Fibroblast of villous mesenchyme (primary cell): ENCODE results near the gene TBK1. TPM values are rescaled to one million over a fixed set of nuclear protein-coding genes. Genes with fewer than 3 reads are reported as not detected.

Source experiments
- DNase-seq: peaks from one replicate; pipeline ENCODE4 v3.0.0-alpha.2; 2010; ENCODE audit warnings: low read depth
- H3K4me3 ChIP-seq: 2 replicates; pipeline ENCODE4 v1.5.1; 2011; ENCODE audit warnings: low read depth, mild to moderate bottlenecking, low read length
- CTCF ChIP-seq: IDR thresholded peaks from 2 replicates; pipeline ENCODE4 v1.5.1; 2012; ENCODE audit warnings: low read depth, mild to moderate bottlenecking, low read length; ENCODE audit not compliant: insufficient read depth
- total RNA-seq: library from RNA; depleted of rRNA; stranded (reverse); fragments of >200 nt; gene quantifications from 2 replicates; pipeline ENCODE4 v1.2.3, GENCODE V29; 2012

The TBK1 gene
- total RNA-seq, 1 donor, result 47.5 TPM

DNA sequence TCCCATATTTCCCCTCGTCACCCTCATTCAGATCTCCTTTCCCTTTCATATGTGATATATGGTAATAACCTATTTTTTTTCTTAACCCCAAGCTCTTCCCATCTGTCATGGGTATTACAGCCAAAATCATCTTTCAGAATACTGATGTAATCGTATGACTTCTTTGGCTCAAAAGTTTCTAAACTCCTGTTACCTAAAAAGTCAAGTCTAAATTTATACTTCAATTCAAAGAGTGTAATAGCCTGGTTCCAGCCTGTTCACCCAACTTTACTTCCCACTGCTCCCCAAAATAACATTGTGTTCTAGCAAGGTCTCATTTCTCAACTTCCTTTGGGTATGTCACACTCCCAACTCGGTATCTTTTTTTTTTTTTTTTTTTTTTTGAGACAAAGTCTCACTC is 48.5 kb downstream of the TBK1 start:
- DNase-seq, result no peak
- TF ChIP-seq CTCF, result no peak
- no peak overlapping the region for H3K4me3 ChIP-seq

- no peak for DNase-seq
- no peak overlapping the region for H3K4me3 ChIP-seq
- no peak for TF ChIP-seq CTCF
Measured at GRCh38 chr12:64501486-64501885, 49.6 kb downstream of the TBK1 start.

DNA sequence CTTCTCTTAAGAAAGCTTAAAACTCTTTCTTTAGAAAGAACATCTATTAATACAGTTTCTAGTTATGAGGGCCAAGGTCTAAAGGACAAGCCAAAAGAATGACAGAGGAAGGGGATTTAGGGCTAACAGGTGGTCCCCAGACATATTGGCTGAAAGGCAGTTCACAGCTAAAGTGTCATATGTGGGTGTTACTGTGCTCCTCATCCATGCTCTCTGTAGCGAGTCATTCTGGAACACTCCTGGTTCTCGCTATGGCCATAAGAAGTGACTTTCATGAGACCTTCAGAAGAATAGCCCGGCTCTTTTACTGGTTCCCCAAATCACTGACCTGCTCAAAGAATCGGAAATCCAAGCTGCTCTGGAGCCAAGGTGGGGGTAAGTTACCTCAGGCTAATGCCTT is 55.0 kb downstream of the TBK1 start:
- H3K4me3 ChIP-seq, result no peak overlapping the region
- no peak for TF ChIP-seq CTCF
- no peak for DNase-seq

DNA sequence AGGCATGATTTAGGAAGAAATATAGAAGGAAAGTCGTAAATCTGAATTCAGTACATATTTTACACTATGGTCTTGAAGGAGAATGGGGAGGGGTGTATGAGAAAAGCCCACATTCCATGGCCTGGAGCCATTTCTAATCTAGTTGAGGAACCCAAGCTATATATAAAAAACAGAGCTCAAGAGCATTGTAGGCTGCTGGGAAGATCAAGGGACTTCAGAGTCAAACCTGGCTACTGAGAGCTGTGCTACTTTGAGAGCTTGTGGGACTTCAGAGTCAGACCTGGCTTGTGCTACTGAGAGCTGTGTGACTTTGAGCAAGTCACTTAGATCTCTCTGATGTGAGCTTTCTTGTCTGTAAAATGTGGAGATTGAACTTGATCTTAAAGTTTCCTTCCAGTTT is 58.7 kb downstream of the TBK1 start:
- DNase-seq, result no peak
- no peak for TF ChIP-seq CTCF
- no peak overlapping the region for H3K4me3 ChIP-seq

DNA sequence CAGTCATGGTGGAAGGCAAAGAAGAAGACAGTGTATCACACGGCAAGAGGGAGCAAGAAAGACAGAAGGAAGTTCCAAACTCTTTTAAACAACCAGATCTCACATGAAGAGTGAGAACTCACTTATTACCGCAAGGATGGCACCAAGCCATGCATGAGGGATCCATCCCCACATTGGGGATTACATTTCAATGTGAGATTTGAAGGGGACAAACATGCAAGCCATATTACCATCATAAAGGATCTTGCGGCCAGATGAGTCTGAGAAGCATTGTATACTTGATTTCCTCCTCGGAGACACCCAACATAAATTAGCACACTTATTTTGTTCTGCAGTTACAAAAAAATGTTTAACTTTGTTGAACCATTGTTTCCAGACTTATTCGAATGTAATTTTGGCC is 66.5 kb downstream of the TBK1 start:
- TF ChIP-seq CTCF, result no peak
- no peak for DNase-seq
- no peak overlapping the region for H3K4me3 ChIP-seq

GRCh38 chr12:64521833-64522232 is 69.9 kb downstream of the TBK1 start:
- no peak for TF ChIP-seq CTCF
- H3K4me3 ChIP-seq, result no peak overlapping the region
- DNase-seq, result no peak

GRCh38 chr12:64522316-64522715 is 70.4 kb downstream of the TBK1 start:
- no peak overlapping the region for H3K4me3 ChIP-seq
- TF ChIP-seq CTCF, result no peak
- peak; percentile 66 for DNase-seq
